GM23248 (cell line): ENCODE results near the gene LILRB1.

ENCODE experiments used
- EZH2 ChIP-seq: fragments of 200-600 bp; sonication (generic); IDR thresholded peaks from 2 replicates; pipeline ENCODE4 v1.6.1; 2018; ENCODE audit warnings: antibody characterized with exemption, mild to moderate bottlenecking; ENCODE audit not compliant: insufficient read depth, poor library complexity, severe bottlenecking
- EZH2phosphoT487 ChIP-seq: fragments of 200-600 bp; sonication (generic); IDR thresholded peaks from 2 replicates; pipeline ENCODE4 v1.6.1; 2018; ENCODE audit warnings: antibody characterized with exemption, moderate library complexity, mild to moderate bottlenecking, low read depth; ENCODE audit not compliant: insufficient read depth

- TF ChIP-seq EZH2 (no peak), EZH2phosphoT487 (no peak)
Observed at GRCh38 chr19:54660306-54660705, 30.0 kb downstream of the LILRB1 start.
